Ureter (tissue), 1 donor: ENCODE results near the gene SLC37A1. TPM values are rescaled to one million over a fixed set of nuclear protein-coding genes. Genes with fewer than 3 reads are reported as not detected.

ENCODE experiments used
- DNase-seq: peaks from one replicate; pipeline ENCODE4 v3.0.0-alpha.2; 2020; ENCODE audit warnings: low spot score
- total RNA-seq: library from RNA; stranded (reverse); gene quantifications from one replicate; pipeline ENCODE4 v1.2.4, GENCODE V29; 2023
- donor health status: DM: yes; HTN: yes; CAD: no.

SLC37A1 gene
- total RNA-seq, 1 donor from 2014 or later: 48.0 TPM

DNA sequence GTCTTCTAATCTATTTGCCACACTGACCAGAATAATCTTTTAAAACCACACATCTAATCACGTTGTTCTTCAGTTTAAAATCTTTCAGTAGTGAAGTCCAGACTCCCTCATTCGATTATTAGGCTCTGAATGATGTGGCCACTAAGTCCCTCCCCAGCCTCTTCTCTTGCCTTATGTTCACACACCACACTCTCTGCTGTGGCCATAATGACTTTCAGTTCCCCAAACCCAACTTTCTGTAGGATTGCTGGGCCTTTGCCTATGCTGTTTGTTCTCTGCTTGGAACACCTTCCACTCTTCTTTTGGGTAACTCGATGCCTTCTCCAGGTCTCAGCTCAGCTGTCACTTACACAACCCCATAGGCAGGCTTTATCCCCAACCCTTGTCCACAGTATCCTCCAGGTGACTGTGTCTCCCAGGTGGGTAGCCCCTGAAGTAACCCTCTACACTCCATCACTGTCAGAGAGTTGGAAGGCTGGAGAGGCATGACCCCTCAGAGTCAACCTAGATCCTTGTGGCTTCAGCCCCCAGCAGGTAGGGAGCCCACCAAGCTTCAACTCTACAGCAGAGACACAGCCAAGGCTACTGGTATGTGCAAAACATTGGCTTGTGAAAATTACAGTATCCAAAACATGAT lies 8.4 kb upstream of the SLC37A1 start:
- no peak for DNase-seq

DNA sequence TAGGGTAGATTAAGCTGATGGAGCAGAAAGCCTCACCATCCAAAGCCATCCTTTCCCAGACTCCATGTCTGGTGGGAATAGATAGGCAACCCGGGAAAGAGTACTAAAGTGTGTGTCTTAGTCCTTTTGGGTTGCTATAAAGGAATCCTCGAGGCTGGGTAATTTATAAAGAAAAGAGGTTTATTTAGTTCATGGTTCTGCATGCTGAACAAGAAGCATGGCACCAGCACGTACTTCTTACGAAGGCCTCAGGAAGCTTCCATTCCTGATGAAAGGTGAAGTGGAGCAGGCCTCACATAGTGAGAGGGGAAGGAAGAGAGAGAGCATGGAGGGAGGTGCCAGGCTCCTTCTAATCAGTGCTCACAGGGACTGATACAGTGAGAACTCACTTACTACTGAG lies 6.2 kb upstream of the SLC37A1 start:
- no peak for DNase-seq

DNA sequence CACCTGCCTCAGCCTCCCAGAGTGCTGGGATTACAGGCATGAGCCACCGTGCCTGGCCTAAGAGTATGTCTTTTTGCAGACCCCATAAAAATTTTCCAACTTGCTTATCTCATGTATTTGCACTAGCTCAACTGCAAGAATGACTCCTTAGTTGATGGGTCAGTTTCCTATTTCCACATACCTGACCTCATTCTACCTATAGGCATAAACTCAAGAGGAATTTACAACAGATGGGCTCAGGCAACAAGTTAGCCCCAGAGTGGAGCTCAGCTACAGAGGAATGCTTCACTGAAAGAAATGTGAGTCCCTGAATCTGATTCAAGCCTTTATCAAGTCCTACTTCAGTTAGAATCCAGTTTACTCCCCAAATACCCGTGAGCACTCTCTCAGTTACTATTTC lies 5.3 kb upstream of the SLC37A1 start:
- no peak for DNase-seq

DNA sequence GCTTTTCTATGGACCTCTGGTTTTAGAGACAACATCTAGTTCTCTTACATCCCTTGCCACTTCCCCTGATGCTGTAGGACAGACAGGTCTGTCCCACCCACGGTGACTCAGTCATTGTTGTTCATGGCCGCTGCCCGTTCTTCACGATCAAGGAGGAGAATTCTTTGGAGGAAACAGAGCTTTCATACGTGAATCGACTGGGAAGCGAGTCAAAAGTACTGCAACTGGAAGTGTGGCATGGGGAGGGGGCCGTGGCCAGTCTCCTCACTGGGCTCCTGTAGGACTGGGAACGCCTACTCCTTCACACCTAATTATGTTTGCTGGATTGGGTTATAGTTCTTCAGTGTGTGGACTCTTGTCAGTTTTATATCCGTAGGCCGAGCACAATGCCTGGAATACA lies 4.4 kb upstream of the SLC37A1 start:
- DNase-seq: no peak

DNA sequence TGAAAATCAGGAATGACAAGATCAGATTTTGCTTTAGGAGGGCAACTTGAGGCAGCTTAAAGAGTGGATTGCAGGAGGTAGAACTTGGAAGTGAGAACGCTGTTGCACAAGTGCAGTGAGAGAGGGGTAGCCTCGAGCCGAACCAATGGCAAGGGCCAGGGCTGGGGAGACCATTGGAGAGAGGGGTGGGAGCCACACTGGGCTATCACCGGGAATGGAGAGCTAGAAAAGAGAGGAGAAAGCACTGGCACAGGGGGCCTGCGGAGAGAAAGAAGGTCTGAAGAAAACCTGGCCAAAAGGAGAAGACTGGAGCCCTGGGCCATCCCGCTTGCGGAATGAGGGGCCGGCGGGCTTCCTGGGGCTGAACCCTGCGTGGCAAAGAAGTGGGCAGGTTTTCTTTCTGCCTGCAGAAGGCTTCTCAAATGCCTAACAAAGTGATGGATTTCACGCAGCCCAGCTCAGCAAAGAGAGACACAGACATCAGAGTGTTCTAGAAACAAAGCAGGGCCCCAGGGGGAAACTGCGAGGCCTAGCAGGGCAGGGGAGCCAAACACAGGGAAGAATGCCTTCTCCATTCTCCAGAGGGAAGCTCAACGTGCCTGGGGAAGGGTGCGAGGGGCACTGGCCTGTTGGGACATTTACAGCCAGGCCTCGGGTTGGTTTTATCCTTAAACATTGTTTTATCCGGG lies 1.2 kb upstream of the SLC37A1 start:
- DNase-seq: no peak

DNA sequence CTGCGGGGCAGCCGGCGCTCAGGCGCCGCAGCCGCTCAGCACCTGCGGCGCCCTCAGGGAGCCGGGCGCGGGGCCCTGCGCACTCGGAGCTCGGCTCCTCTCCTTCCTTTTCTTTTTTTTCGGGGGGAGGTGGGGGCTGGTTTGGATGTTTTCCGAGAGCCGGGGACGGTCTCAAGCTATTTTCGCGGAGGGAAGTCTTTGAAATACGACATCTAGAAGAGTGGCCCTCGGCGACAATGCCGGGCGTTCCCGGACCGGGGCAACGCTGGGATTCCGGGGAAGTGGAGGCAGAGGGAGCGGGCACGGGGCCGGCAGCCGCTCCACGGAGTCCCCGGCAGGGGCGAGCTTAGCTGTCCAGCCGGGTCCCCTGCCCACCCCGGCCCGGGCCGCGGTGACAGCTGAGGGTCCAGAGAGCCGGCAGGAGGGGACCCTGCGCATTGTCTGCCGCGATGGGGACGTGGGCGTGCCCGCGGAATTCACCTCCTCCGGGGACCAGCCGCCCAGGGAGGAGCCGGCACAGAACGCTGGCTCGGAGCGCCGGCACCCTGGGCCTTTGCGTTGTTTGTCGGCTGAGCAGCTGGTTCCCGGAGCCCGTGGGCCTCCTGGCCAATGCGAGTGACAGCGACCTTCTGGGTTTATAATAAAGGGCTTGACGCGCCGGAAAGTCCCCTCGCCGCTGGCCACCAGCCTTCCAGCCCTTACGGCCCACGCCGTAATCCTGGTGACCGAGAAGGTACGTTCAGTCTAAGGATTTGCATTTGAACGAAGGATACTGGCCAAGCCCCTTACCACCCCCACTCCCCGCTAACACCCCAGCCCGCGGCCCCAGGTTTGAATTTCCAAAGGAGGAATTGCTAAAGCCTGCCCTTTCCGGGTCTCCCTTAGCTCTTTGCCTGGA lies 582 bp downstream of the SLC37A1 start:
- peak; percentile 64 for DNase-seq

DNA sequence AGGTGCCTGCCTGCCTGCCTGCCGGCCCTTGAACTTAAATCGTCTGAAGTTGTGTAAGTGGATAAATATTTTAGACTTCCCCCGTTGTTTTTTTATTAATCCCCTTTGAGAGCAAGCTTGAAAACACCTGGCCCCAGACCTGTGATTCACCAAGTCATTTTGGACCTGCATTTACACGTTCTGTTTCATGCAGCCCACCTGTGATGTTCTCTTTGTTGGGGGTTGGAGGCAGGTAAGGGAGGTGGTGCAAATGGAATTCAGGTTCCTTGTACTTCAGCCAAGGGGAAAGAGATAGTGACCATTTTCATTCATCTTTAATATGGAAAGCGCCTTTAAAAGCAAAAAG lies 1.2 kb downstream of the SLC37A1 start:
- no peak for DNase-seq

DNA sequence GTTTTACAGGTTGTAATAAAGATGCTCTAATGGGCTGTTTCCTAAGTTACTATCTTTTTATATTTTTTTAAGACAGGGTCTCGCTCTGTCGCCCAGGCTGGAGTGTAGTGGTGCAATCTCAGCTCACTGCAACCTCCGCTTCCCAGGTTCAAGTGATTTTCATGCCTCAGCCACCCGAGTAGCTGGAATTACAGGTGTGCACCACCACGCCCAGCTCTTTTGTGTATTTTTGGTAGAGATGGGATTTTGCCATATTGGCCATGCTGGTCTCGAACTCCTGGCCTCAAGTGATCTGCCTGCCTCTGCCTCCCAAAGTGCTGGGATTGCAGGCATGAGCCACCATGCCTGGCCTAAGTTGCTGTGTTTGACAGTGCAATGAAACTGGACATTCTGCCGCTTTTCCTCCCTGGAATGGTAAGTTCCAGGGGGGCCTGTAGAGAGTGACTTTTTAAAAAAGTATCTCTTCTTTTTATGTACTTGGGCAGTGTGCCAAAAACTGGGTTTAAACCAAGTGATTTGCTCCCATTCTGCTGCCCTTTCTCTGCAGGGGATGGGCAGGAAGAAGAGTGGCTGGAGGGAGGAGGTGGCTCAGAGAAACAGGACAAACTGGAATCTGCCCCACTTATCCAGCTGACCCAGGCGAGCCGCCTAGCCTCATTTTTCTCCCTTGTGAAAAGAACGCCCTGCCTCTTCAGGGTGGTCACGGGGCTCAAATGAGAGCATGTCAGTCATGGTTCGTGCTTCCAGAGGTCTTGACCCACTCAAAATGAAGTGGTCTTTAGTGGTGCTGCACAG lies 2.3 kb downstream of the SLC37A1 start:
- DNase-seq: peak; percentile 72

DNA sequence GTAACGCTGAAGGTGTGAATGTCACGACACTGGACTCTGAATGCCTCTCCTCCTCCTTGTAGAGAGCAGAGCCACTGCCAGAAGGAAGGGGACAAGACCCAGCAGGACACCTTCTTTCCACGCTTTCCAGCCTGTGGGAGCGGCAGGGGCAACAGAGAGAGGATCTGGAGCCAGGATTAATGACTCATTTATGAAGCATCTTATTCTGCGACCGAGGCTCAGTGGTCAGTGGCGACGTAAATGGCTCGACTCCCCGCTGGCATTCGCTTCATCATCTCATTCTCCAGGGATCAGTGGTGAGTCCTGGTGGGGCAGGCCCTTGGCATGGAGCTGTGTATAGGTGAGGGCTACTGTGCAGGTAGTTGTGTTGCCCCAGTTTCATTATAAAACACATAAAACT lies 4.6 kb downstream of the SLC37A1 start:
- no peak for DNase-seq

DNA sequence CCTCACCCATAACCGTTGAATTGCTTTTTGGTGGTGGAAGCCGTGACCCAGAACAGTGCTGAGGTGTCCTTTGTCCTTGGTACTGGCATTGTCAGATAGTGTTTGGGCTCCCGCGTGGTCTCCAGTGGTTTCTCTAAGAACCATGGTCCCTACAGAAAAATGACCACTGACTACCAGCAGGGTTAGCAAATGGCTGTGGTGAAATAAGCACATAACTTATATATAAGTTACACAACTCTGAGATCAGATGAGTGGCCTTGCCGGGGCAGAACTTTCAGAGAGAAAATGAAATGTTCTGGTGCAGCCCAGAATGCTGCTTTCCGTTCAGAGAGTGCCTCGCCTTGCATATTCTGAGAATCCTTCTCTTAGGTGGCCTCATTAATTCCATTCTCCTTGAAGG lies 5.0 kb downstream of the SLC37A1 start:
- peak; percentile 12 for DNase-seq

DNA sequence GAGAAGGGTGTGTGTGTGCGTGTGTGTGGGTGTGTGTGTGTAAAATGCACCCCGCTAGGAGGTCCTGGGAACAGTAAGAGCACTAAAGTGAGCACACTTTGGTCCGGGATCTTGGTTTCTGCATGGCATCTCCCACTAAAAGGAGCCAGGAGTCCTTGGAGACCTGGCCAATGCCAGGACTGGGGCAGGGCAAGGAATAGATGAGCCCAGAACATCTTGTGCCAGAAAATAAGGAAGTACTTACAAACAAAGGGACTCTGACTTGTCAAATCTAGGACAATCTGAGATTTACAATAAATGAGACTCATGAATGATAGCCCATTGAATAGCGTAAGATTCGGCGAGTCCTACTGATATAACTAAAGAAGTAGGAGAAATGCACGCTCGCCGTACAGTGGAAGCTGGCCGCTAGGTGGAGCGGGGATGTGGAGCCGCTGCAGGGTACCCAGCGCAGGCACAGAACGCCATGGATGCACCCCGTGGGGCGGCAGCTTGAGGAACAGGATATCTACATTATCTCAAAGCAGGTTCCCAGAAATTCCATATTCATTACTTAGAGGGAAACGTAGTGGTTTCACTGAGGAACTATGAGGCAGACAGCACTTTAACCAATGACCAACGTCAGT lies 7.1 kb downstream of the SLC37A1 start:
- no peak for DNase-seq

DNA sequence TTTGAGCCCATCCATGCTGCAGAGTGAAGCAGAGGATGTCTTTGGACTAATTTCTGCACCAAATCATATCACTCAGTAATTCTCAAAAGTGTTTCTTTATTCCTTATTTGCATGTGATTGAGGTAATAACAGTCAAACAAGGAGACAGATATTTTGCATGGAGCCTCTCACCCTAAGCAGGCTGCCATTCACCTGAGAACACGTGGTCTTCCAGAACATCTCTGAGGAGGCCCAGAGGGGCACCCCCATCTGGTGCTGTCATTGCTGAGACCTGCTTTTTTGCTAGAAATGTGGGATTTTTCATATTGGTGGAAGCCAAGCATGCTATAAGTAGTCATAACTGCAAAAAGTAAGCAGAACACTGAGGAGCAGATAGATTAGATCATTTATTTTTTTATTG lies 7.7 kb downstream of the SLC37A1 start:
- DNase-seq: no peak

DNA sequence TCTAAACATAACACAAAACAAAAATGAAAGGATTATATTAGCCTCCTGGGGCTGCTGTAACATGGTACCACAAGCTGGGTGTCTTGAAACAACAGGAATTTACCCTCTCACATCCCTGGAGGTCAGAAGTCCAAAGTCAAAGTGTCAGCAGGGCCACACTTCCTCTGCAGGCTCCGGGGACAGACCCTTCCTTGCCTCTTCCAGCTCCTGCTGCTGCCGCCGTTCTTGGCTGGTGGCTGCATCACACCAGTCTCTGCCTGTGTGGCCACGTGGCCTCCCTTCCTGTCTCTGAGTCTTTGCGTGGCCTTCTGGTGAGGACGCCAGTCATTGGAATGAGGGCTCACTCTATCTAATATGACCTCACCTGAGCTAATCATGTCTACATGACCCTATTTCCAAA lies 8.2 kb downstream of the SLC37A1 start:
- DNase-seq: no peak

DNA sequence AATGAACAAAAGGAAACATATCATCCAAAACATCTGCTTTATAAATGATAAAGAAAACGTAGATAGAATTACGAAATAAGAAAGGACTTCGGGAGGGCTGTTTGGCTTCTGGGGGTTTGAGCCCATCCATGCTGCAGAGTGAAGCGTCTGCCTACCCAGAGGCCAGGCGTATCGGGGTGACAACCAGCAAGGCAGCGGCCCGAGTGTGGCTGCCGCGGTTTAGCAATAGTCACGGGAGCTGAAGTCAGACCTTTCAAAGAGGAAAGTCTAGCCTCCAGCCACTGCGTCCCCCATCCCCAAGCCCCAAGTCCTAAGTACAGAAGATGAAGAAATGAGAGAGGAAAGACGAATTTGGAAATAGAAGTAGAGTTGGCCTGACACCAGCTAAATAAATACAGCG lies 8.6 kb downstream of the SLC37A1 start:
- DNase-seq: no peak

DNA sequence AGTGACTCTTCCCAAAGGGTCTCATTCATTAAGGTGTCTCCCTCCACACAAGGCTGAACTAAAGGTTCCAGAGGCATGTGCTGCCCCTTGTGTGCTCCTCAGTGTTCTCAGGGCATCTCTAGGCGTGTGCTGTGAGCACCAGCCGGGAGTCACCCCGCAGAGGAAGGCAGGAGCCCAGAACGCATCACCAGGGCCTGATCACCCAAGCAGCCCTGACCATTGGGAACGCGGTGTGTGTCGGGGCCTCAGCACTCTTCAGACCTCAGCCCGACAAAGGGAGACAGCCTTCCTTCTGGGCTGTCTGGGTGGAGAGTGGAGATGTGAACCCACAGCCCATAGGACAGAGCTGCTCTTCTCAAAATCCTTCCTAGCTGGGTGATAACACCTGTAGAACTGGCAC lies 9.1 kb downstream of the SLC37A1 start:
- no peak for DNase-seq

DNA sequence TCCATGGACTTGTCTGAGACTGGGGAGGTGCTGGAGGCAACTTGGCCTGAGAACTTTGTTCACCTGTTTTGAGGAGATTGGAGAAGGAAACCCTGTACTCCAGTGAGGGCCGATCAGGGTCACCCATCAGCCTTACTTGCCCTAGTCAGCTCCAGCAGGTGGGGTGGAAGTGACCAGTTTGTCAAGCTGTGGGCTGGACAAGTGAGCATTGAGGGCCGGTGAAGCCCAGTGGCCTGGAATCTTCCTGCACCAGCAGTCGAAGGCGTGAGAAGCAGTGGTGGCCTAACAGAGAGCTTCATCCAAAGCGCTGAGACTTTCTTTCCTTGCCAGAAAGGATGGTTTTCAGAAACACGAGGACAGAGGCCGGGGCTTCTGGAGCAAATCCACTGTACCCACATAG lies 9.6 kb downstream of the SLC37A1 start:
- no peak for DNase-seq

DNA sequence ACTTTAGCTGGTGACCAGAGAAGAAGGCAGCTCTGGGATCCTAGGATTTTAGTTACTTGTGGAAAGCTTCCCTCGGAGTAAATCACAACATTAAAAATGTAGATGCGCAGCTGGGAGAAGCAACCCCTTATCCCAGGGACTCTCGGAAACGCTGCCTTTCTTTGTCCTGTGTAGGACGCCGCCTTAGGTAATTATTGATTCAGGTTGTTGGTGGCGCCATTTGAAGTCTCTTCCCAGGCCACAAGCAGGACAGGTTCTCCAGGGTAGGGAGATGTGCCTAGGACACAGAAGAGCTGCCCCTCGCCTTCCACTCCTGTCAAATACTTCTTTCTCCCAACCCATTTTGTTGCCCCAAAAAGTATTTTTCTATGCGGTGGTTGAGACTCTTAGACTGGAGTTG lies 10.3 kb downstream of the SLC37A1 start:
- DNase-seq: no peak

DNA sequence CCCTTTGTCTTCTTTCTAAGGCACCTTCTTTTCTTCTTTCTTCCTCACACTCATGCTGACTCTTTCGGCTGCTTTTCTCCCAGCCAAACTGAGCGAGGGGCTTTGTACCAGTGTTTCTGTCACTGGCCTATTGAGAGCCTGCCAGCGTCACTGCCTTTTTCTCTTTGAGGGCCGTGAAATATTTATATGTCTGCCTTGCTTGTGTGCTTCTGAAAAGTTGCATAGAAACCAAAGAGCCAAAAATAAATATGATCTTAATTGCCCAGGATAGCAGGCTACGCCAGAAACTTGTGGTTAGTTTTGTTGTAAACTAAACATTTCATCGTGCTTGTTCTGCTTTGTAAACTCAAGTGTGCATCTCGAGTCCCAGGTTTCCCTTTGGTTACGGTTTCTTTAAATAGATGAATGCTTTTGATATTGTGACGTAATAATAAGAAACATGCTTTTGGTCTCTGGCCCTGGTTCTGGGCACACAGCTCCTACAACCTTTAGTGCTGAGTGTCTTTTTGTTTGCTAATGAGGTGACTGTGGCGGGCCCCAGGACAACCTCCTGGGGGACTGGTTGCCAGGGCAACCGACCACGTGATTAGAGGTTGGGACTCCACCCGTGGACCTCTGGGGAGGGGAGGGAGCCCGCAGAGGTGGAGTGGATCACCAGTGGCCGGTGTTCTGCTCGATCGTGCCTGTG lies 10.8 kb downstream of the SLC37A1 start:
- peak; percentile 71 for DNase-seq

DNA sequence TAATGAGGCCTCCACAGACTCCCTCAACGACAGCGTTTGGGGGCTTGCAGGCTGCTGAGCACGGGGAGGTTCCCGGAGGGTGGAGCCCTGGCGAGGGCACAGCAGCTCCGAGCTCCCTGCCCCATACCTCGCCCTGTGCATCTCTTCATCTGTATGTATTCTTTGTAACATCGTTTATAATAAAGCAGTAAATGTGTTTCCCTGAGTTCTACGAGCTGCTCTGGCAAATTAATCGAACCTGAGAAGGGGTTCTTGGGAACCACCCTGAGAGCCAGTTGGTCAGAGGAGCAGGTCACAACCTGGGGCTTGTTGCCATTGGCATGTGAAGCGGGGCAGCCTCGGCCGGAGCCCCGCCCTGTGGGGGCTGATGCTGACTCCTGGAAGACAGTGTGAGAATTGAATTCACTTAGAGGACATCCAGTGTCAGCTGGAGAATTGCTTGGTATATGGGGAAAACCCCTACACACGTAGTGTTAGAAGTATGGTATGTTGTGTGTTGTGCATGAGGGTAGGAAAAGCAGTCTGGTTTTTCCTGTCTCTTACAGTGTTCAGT lies 11.5 kb downstream of the SLC37A1 start:
- no peak for DNase-seq

DNA sequence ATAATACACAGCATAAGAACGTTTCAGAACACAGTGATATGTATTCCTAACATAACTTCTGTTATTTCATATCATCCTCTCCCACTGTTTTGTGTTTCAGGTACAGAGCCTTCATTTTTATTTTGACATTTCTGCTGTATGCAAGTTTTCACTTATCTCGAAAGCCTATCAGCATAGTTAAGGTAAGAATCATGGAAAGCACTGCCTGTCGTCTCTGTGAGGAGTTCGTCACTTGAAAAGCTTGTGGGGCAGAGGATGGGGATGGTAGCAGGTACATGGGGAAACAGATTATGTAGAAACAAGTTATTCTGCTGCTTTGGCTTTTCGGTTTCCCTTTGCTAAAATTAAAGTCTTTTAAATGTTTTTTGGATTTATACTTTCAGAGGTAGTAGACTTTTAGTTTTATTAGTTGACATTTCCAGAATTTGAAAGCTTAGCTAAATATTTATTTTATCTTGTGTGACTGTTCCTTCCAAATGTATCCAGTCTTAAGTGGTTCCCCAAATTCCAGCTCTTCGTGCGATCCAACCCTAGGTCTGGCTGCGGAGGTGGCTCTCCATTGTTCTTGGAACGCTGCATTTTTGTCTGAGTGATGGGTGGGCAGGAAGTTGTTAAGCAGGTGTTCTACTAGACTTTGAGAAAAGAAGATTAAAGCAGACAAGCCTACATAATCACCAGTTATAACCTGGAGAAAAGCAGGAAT lies 12.2 kb downstream of the SLC37A1 start:
- DNase-seq: no peak
